Measurements from ENCODE around the gene MRAP. TPM values are rescaled to one million over a fixed set of nuclear protein-coding genes. Genes with fewer than 3 reads are reported as not detected.

Gene MRAP
- total RNA-seq, 1 experiment from 2014 or later, result not detected

DNA sequence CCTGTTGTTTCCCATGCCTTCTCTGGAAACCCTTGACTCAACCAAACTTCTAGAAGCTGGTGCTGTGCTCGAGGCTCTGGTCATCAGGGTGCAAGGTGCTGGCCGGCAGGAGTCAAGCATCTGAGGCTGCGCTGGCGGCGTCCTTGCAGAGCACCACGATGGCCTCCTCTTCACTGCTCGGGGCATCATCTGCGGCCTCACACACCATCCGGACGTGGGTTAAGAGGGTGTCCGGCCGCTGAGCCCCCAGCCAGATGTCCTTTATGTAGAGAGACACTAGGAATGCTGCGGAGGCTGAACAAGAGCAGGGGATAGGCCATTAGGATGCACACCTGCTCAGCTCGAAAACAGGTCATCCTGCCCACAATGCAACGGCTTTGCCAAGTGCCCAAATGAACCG, 16.2 kb downstream of the MRAP start:
- Histone ChIP-seq H3K9me3 (ENCODE audit: control insufficient read depth in 1 of 2, insufficient read depth in 1 of 2, low read depth in 1 of 2, low read length in 2 of 2) (no peaks in the 10 kb centered on the region), H4K20me1 (ENCODE audit: insufficient read depth) (no peaks in the 10 kb centered on the region), H3K9ac (ENCODE audit: low read length) (no peak overlapping the region), H2AFZ (ENCODE audit: low read depth, low read length, poor library complexity, severe bottlenecking) (no peak overlapping the region), H3K79me2 (ENCODE audit: insufficient read depth, low read length) (peaks cover 27% of the 10 kb centered on the region; the same call in 1 of the 2 replicates), H3K4me3 (replicated peaks in 1 of 2; ENCODE audit: low read depth in 1 of 2, low read length in 2 of 2) (no peak overlapping the region), H3K9me2 (ENCODE audit: insufficient read depth) (no peaks in the 10 kb centered on the region), H3K36me3 (ENCODE audit: control insufficient read depth in 1 of 2, insufficient read depth in 2 of 2, low read length in 2 of 2) (peaks cover 51 to 71% of the 10 kb centered on the region in 2 experiments), H3K27me3 (ENCODE audit: insufficient read depth, low read length) (no peaks in the 10 kb centered on the region), H3K27ac (ENCODE audit: low read depth, low read length) (no peak overlapping the region), H3K4me1 (ENCODE audit: control insufficient read depth in 1 of 2, insufficient read depth in 2 of 2, low read length in 2 of 2) (no peaks in the 10 kb centered on the region), H3K4me2 (ENCODE audit: low read length) (no peak overlapping the region)
- no peak for ATAC-seq
- no peak for TF ChIP-seq TCF7L2 (IDR thresholded peaks at IDR 0.05; ENCODE audit: borderline replicate concordance, extremely low read depth, insufficient read depth, insufficient read length)
- no peak for TF ChIP-seq SIN3A (IDR thresholded peaks at IDR 0.05; ENCODE audit: low read depth)
- TF ChIP-seq FOSL1 (IDR thresholded peaks at IDR 0.05; ENCODE audit: low read depth), result no peak
- TF ChIP-seq, protein P1, sequence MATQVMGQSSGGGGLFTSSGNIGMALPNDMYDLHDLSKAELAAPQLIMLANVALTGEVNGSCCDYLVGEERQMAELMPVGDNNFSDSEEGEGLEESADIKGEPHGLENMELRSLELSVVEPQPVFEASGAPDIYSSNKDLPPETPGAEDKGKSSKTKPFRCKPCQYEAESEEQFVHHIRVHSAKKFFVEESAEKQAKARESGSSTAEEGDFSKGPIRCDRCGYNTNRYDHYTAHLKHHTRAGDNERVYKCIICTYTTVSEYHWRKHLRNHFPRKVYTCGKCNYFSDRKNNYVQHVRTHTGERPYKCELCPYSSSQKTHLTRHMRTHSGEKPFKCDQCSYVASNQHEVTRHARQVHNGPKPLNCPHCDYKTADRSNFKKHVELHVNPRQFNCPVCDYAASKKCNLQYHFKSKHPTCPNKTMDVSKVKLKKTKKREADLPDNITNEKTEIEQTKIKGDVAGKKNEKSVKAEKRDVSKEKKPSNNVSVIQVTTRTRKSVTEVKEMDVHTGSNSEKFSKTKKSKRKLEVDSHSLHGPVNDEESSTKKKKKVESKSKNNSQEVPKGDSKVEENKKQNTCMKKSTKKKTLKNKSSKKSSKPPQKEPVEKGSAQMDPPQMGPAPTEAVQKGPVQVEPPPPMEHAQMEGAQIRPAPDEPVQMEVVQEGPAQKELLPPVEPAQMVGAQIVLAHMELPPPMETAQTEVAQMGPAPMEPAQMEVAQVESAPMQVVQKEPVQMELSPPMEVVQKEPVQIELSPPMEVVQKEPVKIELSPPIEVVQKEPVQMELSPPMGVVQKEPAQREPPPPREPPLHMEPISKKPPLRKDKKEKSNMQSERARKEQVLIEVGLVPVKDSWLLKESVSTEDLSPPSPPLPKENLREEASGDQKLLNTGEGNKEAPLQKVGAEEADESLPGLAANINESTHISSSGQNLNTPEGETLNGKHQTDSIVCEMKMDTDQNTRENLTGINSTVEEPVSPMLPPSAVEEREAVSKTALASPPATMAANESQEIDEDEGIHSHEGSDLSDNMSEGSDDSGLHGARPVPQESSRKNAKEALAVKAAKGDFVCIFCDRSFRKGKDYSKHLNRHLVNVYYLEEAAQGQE (IDR thresholded peaks at IDR 0.05; ENCODE audit: low read depth), result no peak
- TF ChIP-seq YY1 (IDR thresholded peaks at IDR 0.05; ENCODE audit: extremely low read depth, insufficient replicate concordance, low read depth, low read length), result no peak
- TF ChIP-seq CBX3 (IDR thresholded peaks at IDR 0.05; ENCODE audit: low read depth), result no peak
- TF ChIP-seq ELF1 (IDR thresholded peaks at IDR 0.05; ENCODE audit: borderline replicate concordance, low read depth), result no peak
- TF ChIP-seq ZNF274 (IDR thresholded peaks at IDR 0.05; ENCODE audit: low read depth, low read length), result no peak
- TF ChIP-seq ZBTB33 (IDR thresholded peaks at IDR 0.05; ENCODE audit: extremely low read depth, insufficient replicate concordance, low read length), result no peak
- TF ChIP-seq EZH2 (IDR thresholded peaks at IDR 0.05), result no peak
- no peak for TF ChIP-seq RAD21 (IDR thresholded peaks at IDR 0.05; ENCODE audit: low read depth)
- TF ChIP-seq CEBPB (IDR thresholded peaks at IDR 0.05; ENCODE audit: low read depth), result no peak
- intact Hi-C loops (cut with micrococcal nuclease), result no loop called here
- CTCF ChIA-PET, result no interaction called here
- DNase-seq (ENCODE audit: low read depth, low spot score), result no peak
- RAD21 ChIA-PET (ENCODE audit: low non-redundant PET in 1 of 2, low total read pairs in 2 of 2, uncharacterized antibody in 2 of 2, unreplicated experiment in 2 of 2), result no interaction called here
- POLR2A ChIA-PET, result no interaction called here
- no TSS peak for BruUV-seq (replicated peaks)

Data from HCT116 (cell line).